Measurements from ENCODE around the gene FBXO42. TPM values are rescaled to one million over a fixed set of nuclear protein-coding genes. Genes with fewer than 3 reads are reported as not detected.

The FBXO42 gene
- total RNA-seq, 1 donor from 2014 or later = 5.8 TPM

DNA sequence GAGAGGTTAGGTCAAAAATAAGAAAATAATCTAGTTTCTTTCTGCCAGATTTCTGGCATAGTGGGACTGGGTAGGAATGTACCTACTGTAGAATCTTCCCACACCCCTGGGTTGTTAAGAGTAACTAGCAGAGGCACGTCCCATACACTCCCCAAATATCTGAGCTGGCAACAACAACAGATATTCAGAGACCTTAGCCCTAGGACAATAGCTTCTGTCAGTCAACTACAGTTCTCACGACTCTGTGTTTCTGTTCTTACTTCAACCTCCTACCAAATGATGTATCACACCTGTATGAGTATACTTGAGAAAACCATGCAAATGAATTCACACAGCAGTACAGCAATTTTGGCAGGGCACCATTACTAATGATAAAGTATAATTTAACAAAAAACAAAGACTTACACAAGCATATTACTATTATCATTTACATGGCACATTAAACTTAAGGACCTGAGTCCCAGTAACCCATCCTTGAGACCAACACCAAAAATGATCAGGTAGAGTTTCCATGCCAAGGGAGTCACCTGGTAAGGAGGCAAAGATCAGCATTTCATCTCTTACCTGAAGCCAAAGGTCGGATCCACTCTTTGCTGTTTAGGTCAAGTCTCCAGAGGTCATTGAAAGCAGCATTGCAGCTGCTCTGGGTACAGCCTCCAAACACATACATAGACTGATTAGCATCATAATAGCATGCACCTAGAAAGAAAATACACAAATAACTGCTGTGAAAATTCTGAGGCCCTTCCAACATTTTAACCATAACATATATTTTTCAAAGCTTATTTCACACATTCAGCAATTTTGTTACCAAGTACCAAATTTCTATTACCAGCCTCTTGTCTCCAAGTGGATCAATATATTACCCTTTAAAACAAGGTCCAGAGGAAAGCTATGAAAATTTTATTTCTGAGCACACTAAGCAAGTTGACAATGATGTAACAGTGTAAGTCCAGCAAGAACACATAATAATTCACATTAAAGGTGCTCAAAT is 57.8 kb downstream of the FBXO42 start:
- TF ChIP-seq, protein P1, sequence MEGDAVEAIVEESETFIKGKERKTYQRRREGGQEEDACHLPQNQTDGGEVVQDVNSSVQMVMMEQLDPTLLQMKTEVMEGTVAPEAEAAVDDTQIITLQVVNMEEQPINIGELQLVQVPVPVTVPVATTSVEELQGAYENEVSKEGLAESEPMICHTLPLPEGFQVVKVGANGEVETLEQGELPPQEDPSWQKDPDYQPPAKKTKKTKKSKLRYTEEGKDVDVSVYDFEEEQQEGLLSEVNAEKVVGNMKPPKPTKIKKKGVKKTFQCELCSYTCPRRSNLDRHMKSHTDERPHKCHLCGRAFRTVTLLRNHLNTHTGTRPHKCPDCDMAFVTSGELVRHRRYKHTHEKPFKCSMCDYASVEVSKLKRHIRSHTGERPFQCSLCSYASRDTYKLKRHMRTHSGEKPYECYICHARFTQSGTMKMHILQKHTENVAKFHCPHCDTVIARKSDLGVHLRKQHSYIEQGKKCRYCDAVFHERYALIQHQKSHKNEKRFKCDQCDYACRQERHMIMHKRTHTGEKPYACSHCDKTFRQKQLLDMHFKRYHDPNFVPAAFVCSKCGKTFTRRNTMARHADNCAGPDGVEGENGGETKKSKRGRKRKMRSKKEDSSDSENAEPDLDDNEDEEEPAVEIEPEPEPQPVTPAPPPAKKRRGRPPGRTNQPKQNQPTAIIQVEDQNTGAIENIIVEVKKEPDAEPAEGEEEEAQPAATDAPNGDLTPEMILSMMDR (conservative IDR thresholded peaks at IDR 0.05; ENCODE audit: low read depth, low read length) = no peak
- no peak for DNase-seq (ENCODE audit: low read depth)

GRCh38 chr1:16293538-16293937 is 58.7 kb downstream of the FBXO42 start:
- H3K4me3 ChIP-seq (ENCODE audit: low read depth, low read length) = no peak overlapping the region
- DNase-seq (ENCODE audit: low read depth) = no peak
- TF ChIP-seq, protein P1 (conservative IDR thresholded peaks at IDR 0.05; ENCODE audit: low read depth, low read length) = no peak

More for the DNA sequence above, 57.8 kb downstream of the FBXO42 start:
- no peak overlapping the region for H3K4me3 ChIP-seq (ENCODE audit: low read depth, low read length)

DNA sequence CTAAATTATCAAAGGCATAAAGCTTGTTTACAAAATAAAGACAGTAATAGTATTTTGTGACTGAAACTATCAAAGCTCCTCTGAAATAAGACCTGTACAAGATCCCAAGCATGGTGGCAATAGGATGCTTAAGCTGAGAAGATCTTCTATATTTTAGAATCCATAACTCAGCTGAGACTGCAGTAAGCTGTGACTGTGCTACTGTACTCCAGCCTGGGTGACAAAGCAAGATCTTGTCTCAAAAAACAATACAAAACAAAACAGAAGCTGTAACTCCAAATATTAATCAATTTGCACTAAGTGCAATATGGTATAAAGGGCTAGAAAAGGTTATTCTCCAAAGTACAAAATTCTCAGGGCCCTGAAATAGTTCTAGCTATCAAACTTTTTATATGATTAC is 59.5 kb downstream of the FBXO42 start:
- TF ChIP-seq, protein P1 (conservative IDR thresholded peaks at IDR 0.05; ENCODE audit: low read depth, low read length) = no peak
- H3K4me3 ChIP-seq (ENCODE audit: low read depth, low read length) = no peak overlapping the region

GRCh38 chr1:16289959-16290358 is 62.3 kb downstream of the FBXO42 start:
- TF ChIP-seq, protein P1 (conservative IDR thresholded peaks at IDR 0.05; ENCODE audit: low read depth, low read length) = peak; percentile 24
- H3K4me3 ChIP-seq (ENCODE audit: low read depth, low read length) = no peak overlapping the region
- no peak for DNase-seq (ENCODE audit: low read depth)

More for the DNA sequence above, 59.5 kb downstream of the FBXO42 start:
- no peak for DNase-seq (ENCODE audit: low read depth)

DNA sequence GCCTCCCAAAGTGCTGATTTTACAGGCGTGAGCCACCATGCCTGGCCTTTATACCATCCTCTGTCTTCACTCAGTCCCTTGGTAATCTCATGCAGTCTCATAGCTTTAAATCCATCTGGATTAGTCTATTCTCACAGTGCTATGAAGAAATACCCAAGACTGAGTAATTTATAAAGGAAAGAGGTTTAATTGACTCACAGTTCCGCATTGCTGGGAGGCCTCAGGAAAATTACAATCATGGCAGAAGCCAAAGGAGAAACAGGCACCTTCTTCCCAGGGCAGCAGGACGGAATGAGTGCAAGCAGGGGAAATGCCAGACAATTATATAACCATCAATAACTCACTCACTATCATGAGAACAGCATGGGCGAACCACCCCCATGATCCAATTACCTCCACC is 66.2 kb downstream of the FBXO42 start:
- TF ChIP-seq, protein P1 (conservative IDR thresholded peaks at IDR 0.05; ENCODE audit: low read depth, low read length) = no peak
- H3K4me3 ChIP-seq (ENCODE audit: low read depth, low read length) = no peak overlapping the region
- no peak for DNase-seq (ENCODE audit: low read depth)

DNA sequence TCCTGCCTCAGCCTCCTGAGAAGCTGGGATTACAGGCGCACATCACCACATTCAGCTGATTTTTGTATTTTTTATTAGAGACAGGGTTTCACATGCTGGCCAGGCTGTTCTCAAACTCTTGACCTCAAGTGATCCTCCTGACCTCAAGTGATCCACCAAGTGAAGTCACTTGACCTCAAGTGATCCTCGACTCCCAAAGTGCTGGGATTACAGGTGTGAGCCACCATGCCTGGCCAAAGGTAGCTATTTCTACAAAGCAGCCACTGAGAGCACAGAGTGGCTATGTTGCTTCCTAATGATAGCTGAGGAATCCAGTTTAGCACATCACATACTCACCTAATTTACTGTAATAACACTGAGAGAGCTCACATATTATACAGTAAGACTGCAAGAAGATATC is 70.5 kb downstream of the FBXO42 start:
- H3K4me3 ChIP-seq (ENCODE audit: low read depth, low read length) = no peak overlapping the region
- TF ChIP-seq, protein P1 (conservative IDR thresholded peaks at IDR 0.05; ENCODE audit: low read depth, low read length) = no peak
- no peak for DNase-seq (ENCODE audit: low read depth)
